Measurements from ENCODE around the gene USH1C. TPM values are rescaled to one million over a fixed set of nuclear protein-coding genes. Genes with fewer than 3 reads are reported as not detected.

Gene USH1C
- total RNA-seq, 8 experiments from 2014 or later, result 0.11 to 1.00 (median 0.51) TPM; not detected in 3

GRCh38 chr11:17443926-17444690 is 100.1 kb downstream of the USH1C start:
- in situ Hi-C loops (cut with MboI; ENCODE audit: low pct_unique_long_range_greater_than_20kb in 2 of 9, low sequenced_read_pairs in 9 of 9, unreplicated experiment in 9 of 9), result no loop called here
- H3K4me3 ChIP-seq, result no peak overlapping the region
- H3K4me1 ChIP-seq (replicated peaks in 1 of 2), result peaks cover 0 to 6% of the 10 kb centered on the region in 2 donors
- 0% methylated on average over 1 of the region's 2 CpGs; no CpG with 5 or more reads in 8 of the 10 experiments for WGBS, 10 experiments
- H3K27ac ChIP-seq, result no peak overlapping the region
- no peak for ATAC-seq (replicated peaks in 6 of 8)

Other genes starting within 250 kb of the USH1C start
- 10 to 100 TPM in 5 of 8 experiments, 1 to 10 TPM in 3; 5.6 to 41.7 (median 11.1) TPM for gene NCR3LG1, start 192.6 kb downstream of the USH1C start, total RNA-seq
- gene KCNJ11, start 155.8 kb downstream of the USH1C start, total RNA-seq, result 1 to 10 TPM in 5 of 8 experiments, under 1 TPM in 2, not detected in 1; 0.15 to 4.1 (median 2.1) TPM
- gene ABCC8, start 67.6 kb downstream of the USH1C start, total RNA-seq, result 10 to 100 TPM in 1 of 8 experiments, 1 to 10 TPM in 5, under 1 TPM in 2; 0.18 to 11.8 (median 3.8) TPM
- under 1 TPM in 6 of 8 experiments, not detected in 2; 0.09 to 0.49 (median 0.14) TPM for gene OTOG, start 2.8 kb upstream of the USH1C start, total RNA-seq
- under 1 TPM in 5 of 8 experiments, not detected in 3; 0.11 to 0.62 (median 0.20) TPM for gene MYOD1, start 175.2 kb upstream of the USH1C start, total RNA-seq
- gene KCNC1, start 190.4 kb upstream of the USH1C start, total RNA-seq, result 10 to 100 TPM in 1 of 8 experiments, 1 to 10 TPM in 7; 1.5 to 12.5 (median 6.2) TPM

All from motor neuron (in vitro differentiated cells).